Astrocyte (in vitro differentiated cells and primary cell): ENCODE data around the gene DKKL1. TPM values are rescaled to one million over a fixed set of nuclear protein-coding genes. Genes with fewer than 3 reads are reported as not detected.

Experiments used
- DNase-seq: peaks from one replicate; pipeline ENCODE4 v3.0.0-alpha.2; 2010; ENCODE audit warnings: low read depth
- FAIRE-seq: peaks from 2 replicates; lab custom pipeline; 2011; peaks lifted over from hg19 to GRCh38; lab: Jason Lieb, UNC
- H2AFZ ChIP-seq: 2 replicates; pipeline ENCODE4 v1.6.0; 2012; ENCODE audit warnings: low read depth, low read length, inconsistent platforms
- H3K27ac ChIP-seq: 2 replicates; pipeline ENCODE4 v1.5.1; 2011; ENCODE audit warnings: low read depth, low read length, inconsistent platforms
- H3K27me3 ChIP-seq: 2 replicates; pipeline ENCODE4 v1.6.0; 2011; ENCODE audit warnings: low read length, inconsistent platforms; ENCODE audit not compliant: insufficient read depth
- H3K36me3 ChIP-seq: 2 replicates; pipeline ENCODE4 v1.5.1; 2011; ENCODE audit warnings: low read length, inconsistent platforms; ENCODE audit not compliant: insufficient read depth
- H3K4me1 ChIP-seq: 2 replicates; pipeline ENCODE4 v1.5.1; 2011; ENCODE audit warnings: low read length, inconsistent platforms; ENCODE audit not compliant: insufficient read depth
- H3K4me2 ChIP-seq: 2 replicates; pipeline ENCODE4 v1.6.0; 2012; ENCODE audit warnings: low read length, inconsistent platforms
- H3K4me3 ChIP-seq: 2 replicates; pipeline ENCODE4 v1.5.1; 2011; ENCODE audit warnings: low read depth, mild to moderate bottlenecking, low read length, inconsistent platforms; ENCODE audit not compliant: insufficient read depth
- H3K79me2 ChIP-seq: 2 replicates; pipeline ENCODE4 v1.6.0; 2012; ENCODE audit warnings: mild to moderate bottlenecking, low read length, inconsistent platforms; ENCODE audit not compliant: insufficient read depth
- H3K9ac ChIP-seq: 2 replicates; pipeline ENCODE4 v1.6.0; 2012; ENCODE audit warnings: mild to moderate bottlenecking, low read length, inconsistent platforms
- H3K9me3 ChIP-seq: 2 replicates; pipeline ENCODE4 v1.5.1; 2012; ENCODE audit warnings: low read depth, mild to moderate bottlenecking, low read length, inconsistent platforms; ENCODE audit not compliant: insufficient read depth
- H4K20me1 ChIP-seq: 2 replicates; pipeline ENCODE4 v1.6.0; 2012; ENCODE audit warnings: low read length, inconsistent platforms; ENCODE audit not compliant: insufficient read depth
- H3K27ac Mint-ChIP-seq: one replicate; pipeline ENCODE4 v1.8.0; 2021; ENCODE audit warnings: mild to moderate bottlenecking, mixed read lengths; ENCODE audit not compliant: unreplicated experiment
- H3K27me3 Mint-ChIP-seq: one replicate; pipeline ENCODE4 v1.8.0; 2021; ENCODE audit warnings: low read depth, mixed read lengths; ENCODE audit not compliant: unreplicated experiment
- H3K36me3 Mint-ChIP-seq: one replicate; pipeline ENCODE4 v1.8.0; 2021; ENCODE audit warnings: low read depth, mixed read lengths; ENCODE audit not compliant: unreplicated experiment
- H3K4me1 Mint-ChIP-seq: one replicate; pipeline ENCODE4 v1.8.0; 2021; ENCODE audit warnings: low read depth, mixed read lengths; ENCODE audit not compliant: unreplicated experiment
- H3K4me3 Mint-ChIP-seq: one replicate; pipeline ENCODE4 v1.8.0; 2021; ENCODE audit warnings: mild to moderate bottlenecking, moderate library complexity, mixed read lengths; ENCODE audit not compliant: unreplicated experiment
- H3K9me3 Mint-ChIP-seq: one replicate; pipeline ENCODE4 v1.8.0; 2021; ENCODE audit warnings: mild to moderate bottlenecking, mixed read lengths; ENCODE audit not compliant: unreplicated experiment
- EZH2 ChIP-seq: IDR thresholded peaks from 2 replicates; pipeline ENCODE4 v1.6.1; 2012; ENCODE audit warnings: mild to moderate bottlenecking, low read length, inconsistent platforms; ENCODE audit not compliant: insufficient read depth
- total RNA-seq: library from RNA; stranded (reverse); gene quantifications from 2 replicates; pipeline ENCODE4 v1.2.1, GENCODE V29; 2021
- TF ChIP-seq, protein P1 (sequence below): IDR thresholded peaks from 2 replicates; pipeline ENCODE4 v1.5.1; 2011; ENCODE audit warnings: low read depth, mild to moderate bottlenecking, inconsistent platforms, low read length, moderate library complexity; ENCODE audit not compliant: insufficient read depth

DKKL1 gene
- total RNA-seq, 1 donor from 2014 or later = 1.1 TPM

DNA sequence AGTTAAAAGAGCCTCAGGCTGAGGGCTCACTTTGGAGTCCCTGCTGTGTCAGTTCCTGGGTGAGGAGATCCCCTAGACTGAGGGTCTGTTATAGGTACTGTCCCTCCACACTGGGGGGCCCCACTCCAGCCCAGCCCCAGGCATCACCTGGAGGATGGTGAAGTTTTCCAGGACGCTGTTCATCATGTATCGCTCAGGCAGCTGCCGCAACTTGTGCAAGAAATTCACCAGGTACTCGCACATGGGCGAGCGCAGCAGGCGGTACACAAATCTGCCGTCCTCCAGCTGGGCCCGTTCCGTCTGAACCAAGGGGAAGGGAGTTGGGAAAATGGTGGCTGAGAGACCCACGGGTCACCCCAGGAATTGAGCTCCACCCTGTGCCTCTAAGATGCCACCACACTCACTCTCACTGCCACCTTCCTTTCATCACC lies 21.4 kb upstream of the DKKL1 start:
- DNase-seq = no peak
- no peak overlapping the region for H3K9ac ChIP-seq
- peaks cover 6% of the 10 kb centered on the region for H3K4me1 ChIP-seq
- FAIRE-seq = no peak
- peaks cover 5% of the 10 kb centered on the region for H3K27me3 Mint-ChIP-seq
- H3K4me3 ChIP-seq = no peak overlapping the region
- no peak overlapping the region for H3K4me2 ChIP-seq
- TF ChIP-seq, protein P1, sequence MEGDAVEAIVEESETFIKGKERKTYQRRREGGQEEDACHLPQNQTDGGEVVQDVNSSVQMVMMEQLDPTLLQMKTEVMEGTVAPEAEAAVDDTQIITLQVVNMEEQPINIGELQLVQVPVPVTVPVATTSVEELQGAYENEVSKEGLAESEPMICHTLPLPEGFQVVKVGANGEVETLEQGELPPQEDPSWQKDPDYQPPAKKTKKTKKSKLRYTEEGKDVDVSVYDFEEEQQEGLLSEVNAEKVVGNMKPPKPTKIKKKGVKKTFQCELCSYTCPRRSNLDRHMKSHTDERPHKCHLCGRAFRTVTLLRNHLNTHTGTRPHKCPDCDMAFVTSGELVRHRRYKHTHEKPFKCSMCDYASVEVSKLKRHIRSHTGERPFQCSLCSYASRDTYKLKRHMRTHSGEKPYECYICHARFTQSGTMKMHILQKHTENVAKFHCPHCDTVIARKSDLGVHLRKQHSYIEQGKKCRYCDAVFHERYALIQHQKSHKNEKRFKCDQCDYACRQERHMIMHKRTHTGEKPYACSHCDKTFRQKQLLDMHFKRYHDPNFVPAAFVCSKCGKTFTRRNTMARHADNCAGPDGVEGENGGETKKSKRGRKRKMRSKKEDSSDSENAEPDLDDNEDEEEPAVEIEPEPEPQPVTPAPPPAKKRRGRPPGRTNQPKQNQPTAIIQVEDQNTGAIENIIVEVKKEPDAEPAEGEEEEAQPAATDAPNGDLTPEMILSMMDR = no peak
- H3K9me3 Mint-ChIP-seq = peaks cover 3% of the 10 kb centered on the region
- peaks cover 4% of the 10 kb centered on the region for H3K4me1 Mint-ChIP-seq
- peaks cover 31% of the 10 kb centered on the region for H3K36me3 ChIP-seq
- no peaks in the 10 kb centered on the region for H3K9me3 ChIP-seq
- H4K20me1 ChIP-seq = peaks cover 66% of the 10 kb centered on the region
- H3K36me3 Mint-ChIP-seq = peaks cover 34% of the 10 kb centered on the region
- no peak overlapping the region for H2AFZ ChIP-seq
- H3K27ac ChIP-seq = no peak overlapping the region
- no peaks in the 10 kb centered on the region for H3K27me3 ChIP-seq
- H3K79me2 ChIP-seq = no peaks in the 10 kb centered on the region
- H3K27ac Mint-ChIP-seq = no peak overlapping the region
- no peak overlapping the region for H3K4me3 Mint-ChIP-seq

DNA sequence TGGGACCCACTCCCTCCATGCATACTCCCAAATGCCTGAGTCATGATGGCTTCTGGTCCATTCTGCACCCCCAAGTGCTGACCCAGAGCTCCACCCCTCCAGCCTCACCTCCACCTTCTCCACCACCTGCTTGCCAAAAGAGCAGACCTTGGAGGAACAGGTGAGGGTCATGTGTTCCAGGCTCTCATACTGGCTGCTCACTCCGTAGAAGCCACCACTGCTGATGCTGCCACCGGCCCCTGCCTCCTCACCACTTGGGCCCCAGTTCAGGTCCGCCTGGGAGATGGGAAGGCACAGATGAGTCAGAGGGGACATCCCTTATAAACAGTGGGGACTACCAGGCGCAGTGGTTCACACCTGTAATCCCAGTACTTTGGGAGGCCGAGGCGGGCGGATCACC lies 20.6 kb upstream of the DKKL1 start:
- Histone ChIP-seq H3K36me3 (peaks cover 35% of the 10 kb centered on the region), H3K9me3 (no peaks in the 10 kb centered on the region), H3K79me2 (no peaks in the 10 kb centered on the region), H4K20me1 (peaks cover 71% of the 10 kb centered on the region), H2AFZ (no peak overlapping the region), H3K4me3 (no peak overlapping the region), H3K9ac (no peak overlapping the region), H3K4me1 (peaks cover 6% of the 10 kb centered on the region), H3K27me3 (no peaks in the 10 kb centered on the region), H3K27ac (no peak overlapping the region), H3K4me2 (no peak overlapping the region)
- Mint-ChIP-seq H3K27ac (no peak overlapping the region), H3K36me3 (peaks cover 39% of the 10 kb centered on the region), H3K4me1 (peaks cover 4% of the 10 kb centered on the region), H3K4me3 (no peak overlapping the region), H3K27me3 (peaks cover 5% of the 10 kb centered on the region), H3K9me3 (peaks cover 1% of the 10 kb centered on the region)
- no peak for DNase-seq
- no peak for FAIRE-seq
- TF ChIP-seq EZH2 = no peak
- TF ChIP-seq, protein P1 = no peak

DNA sequence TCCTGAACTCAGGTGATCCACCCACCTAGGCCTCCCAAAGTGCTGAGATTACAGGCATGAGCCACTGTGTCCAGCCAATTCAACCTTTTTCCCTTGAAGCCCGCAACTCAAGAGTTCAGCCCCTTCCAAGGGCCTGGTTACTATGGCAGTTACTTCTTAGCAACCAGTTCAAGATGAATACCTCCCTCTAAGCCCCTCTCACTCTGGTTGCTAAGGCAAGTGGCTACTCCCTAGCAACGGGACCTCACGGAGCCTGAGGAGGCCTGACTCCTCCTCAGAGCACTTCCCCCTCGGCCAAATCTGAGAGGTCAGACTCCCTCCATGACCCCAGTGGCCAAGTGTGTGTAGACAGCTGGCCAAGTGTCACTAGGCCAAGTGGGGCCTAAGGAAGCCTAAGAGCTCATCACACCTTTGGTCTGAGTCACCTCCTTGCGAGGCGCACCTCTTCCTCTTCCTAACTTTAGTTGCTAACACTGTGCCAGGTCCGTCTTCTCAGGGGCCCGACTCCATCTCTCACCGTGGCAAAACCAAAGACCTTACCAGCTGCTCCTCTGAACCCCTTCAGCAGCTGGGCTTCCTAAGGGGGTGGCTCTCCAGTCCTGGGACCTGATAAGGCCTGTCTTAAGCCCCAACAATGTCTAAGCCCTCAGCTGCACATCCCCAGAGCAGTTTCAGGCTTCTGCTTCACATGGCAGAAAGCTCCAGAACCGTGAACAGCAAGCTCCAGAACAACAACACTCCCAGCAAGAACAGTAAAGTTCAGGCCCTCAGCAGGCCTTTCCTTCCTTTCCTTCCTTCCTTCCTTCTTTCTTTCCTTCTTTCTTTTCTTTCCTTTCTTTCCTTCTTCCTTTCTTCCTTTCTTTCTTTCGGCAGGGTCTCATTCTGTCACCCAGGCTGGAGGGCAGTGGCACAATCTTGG lies 18.9 kb upstream of the DKKL1 start:
- Mint-ChIP-seq H3K9me3 (no peaks in the 10 kb centered on the region), H3K4me1 (no peaks in the 10 kb centered on the region), H3K27me3 (no peaks in the 10 kb centered on the region), H3K4me3 (no peak overlapping the region), H3K36me3 (peaks cover 45% of the 10 kb centered on the region), H3K27ac (no peak overlapping the region)
- no peak for DNase-seq
- H2AFZ ChIP-seq = no peak overlapping the region
- H3K4me1 ChIP-seq = peaks cover under 1% of the 10 kb centered on the region
- no peaks in the 10 kb centered on the region for H3K27me3 ChIP-seq
- no peaks in the 10 kb centered on the region for H3K9me3 ChIP-seq
- TF ChIP-seq EZH2 = no peak
- TF ChIP-seq, protein P1 = no peak
- peaks cover 73% of the 10 kb centered on the region for H4K20me1 ChIP-seq
- H3K9ac ChIP-seq = no peak overlapping the region
- FAIRE-seq = no peak
- H3K27ac ChIP-seq = no peak overlapping the region
- no peaks in the 10 kb centered on the region for H3K79me2 ChIP-seq
- peaks cover 43% of the 10 kb centered on the region for H3K36me3 ChIP-seq
- no peak overlapping the region for H3K4me2 ChIP-seq
- no peak overlapping the region for H3K4me3 ChIP-seq
